SK-N-SH (cell line): ENCODE results near the gene FAM177B. TPM values are rescaled to one million over a fixed set of nuclear protein-coding genes. Genes with fewer than 3 reads are reported as not detected.

Experiments
- CTCF ChIA-PET: fragments of 300-600, 350-600 bp; formaldehyde crosslinking; extraction: SDS; loops from one replicate; lab custom pipeline; 2021; lab: Yijun Ruan, JAX
- POLR2A ChIA-PET: fragments of 350-600 bp; sonication (Branson Sonifier 250); formaldehyde crosslinking; extraction: SDS; loops from one replicate; lab custom pipeline; 2020; ENCODE audit warnings: antibody characterized with exemption, inconsistent platforms; lab: Yijun Ruan, JAX
- DNase-seq: peaks from one replicate; pipeline ENCODE4 v3.0.0; 2012
- H2AFZ ChIP-seq: fragments of 200-600 bp; sonication (generic); 2 replicates; pipeline ENCODE4 v1.8.1; 2016; ENCODE audit warnings: antibody characterized with exemption, mild to moderate bottlenecking, low read depth
- H3F3A ChIP-seq: fragments of 200-600 bp; sonication (generic); replicated peaks from 2 replicates; pipeline ENCODE3; 2016; ENCODE audit warnings: antibody characterized with exemption, mild to moderate bottlenecking; ENCODE audit not compliant: insufficient read depth
- H3K27ac ChIP-seq, 2 experiments: fragments of 200-500 bp in 1 of 2; fragments of 200-600 bp in 1 of 2; sonication (Bioruptor generic) in 1 of 2; sonication (generic), shearing (Covaris generic) in 1 of 2; 2 replicates each; pipeline versions ENCODE4 v1.5.1 to v1.6.1; 2014 to 2016; ENCODE audit warnings: low read depth in 2 of 2, inconsistent platforms in 1 of 2, low read length in 1 of 2, mild to moderate bottlenecking in 1 of 2, mixed read lengths in 1 of 2
- H3K27me3 ChIP-seq: fragments of 200-600 bp; sonication (generic), shearing (Covaris generic); 2 replicates; pipeline ENCODE4 v1.6.1; 2016; ENCODE audit warnings: mixed run types; ENCODE audit not compliant: insufficient read depth
- H3K36me3 ChIP-seq, 2 experiments: fragments of 200-500 bp in 1 of 2; fragments of 200-600 bp in 1 of 2; sonication (Bioruptor generic) in 1 of 2; sonication (generic) in 1 of 2; replicated peaks in 1 of 2; 2 replicates each; pipeline versions ENCODE3 to v1.5.1; 2014 to 2016; ENCODE audit warnings: low read length in 1 of 2, mild to moderate bottlenecking in 1 of 2; ENCODE audit not compliant: insufficient read depth in 2 of 2, control insufficient read depth in 1 of 2
- H3K4me1 ChIP-seq, 2 experiments: fragments of 200-500 bp in 1 of 2; fragments of 200-600 bp in 1 of 2; sonication (Bioruptor generic) in 1 of 2; sonication (generic), shearing (Covaris generic) in 1 of 2; 2 replicates each; pipeline versions ENCODE4 v1.5.1 to v1.6.1; 2014 to 2016; ENCODE audit warnings: low read depth in 1 of 2, low read length in 1 of 2, mixed run types in 1 of 2; ENCODE audit not compliant: insufficient read depth in 2 of 2, control insufficient read depth in 1 of 2
- H3K4me2 ChIP-seq: fragments of 200-600 bp; sonication (generic), shearing (Covaris generic); 2 replicates; pipeline ENCODE4 v1.6.1; 2017; ENCODE audit warnings: mixed run types
- H3K4me3 ChIP-seq, 2 experiments: fragments of 200-500 bp in 1 of 2; fragments of 200-600 bp in 1 of 2; sonication (Bioruptor generic) in 1 of 2; sonication (generic), shearing (Covaris generic) in 1 of 2; 2 replicates each; pipeline versions ENCODE4 v1.5.1 to v1.8.1; 2014 to 2016; ENCODE audit warnings: low read depth in 2 of 2, inconsistent platforms in 1 of 2, low read length in 1 of 2, mild to moderate bottlenecking in 1 of 2, mixed read lengths in 1 of 2, moderate library complexity in 1 of 2
- H3K79me2 ChIP-seq: fragments of 200-600 bp; sonication (generic); 2 replicates; pipeline ENCODE4 v1.8.1; 2017; ENCODE audit warnings: mild to moderate bottlenecking; ENCODE audit not compliant: insufficient read depth
- H3K9ac ChIP-seq: fragments of 200-600 bp; sonication (generic); 2 replicates; pipeline ENCODE4 v1.6.1; 2017; ENCODE audit warnings: mixed run types
- H3K9me2 ChIP-seq: fragments of 200-600 bp; sonication (generic); 2 replicates; pipeline ENCODE4 v1.6.1; 2017; ENCODE audit warnings: mixed run types
- H3K9me3 ChIP-seq: fragments of 200-600 bp; sonication (generic); 2 replicates; pipeline ENCODE4 v1.6.1; 2017; ENCODE audit warnings: mixed run types, mild to moderate bottlenecking, moderate library complexity
- H4K20me1 ChIP-seq: fragments of 200-600 bp; sonication (generic); 2 replicates; pipeline ENCODE4 v1.6.1; 2017; ENCODE audit warnings: mild to moderate bottlenecking, mixed run types; ENCODE audit not compliant: insufficient read depth
- CHD2 ChIP-seq: fragments of 150-350 bp; IDR thresholded peaks from 2 replicates; pipeline ENCODE4 v1.6.1; 2018; ENCODE audit warnings: low read length; ENCODE audit not compliant: partially characterized antibody
- EZH2phosphoT487 ChIP-seq: fragments of 200-600 bp; sonication (generic); IDR thresholded peaks from 2 replicates; pipeline ENCODE4 v1.6.1; 2017; ENCODE audit warnings: low read depth, mixed run types, mild to moderate bottlenecking, antibody characterized with exemption, moderate library complexity, borderline replicate concordance
- FOXJ3 ChIP-seq: sonication (generic); formaldehyde crosslinking; IDR thresholded peaks from 2 replicates; pipeline ENCODE4 v1.5.1; 2020; ENCODE audit warnings: mild to moderate bottlenecking, missing genetic modification reagents
- GABPA ChIP-seq: IDR thresholded peaks from 2 replicates; pipeline ENCODE4 v1.4.0; 2012; ENCODE audit warnings: low read depth, mild to moderate bottlenecking
- GATA2 ChIP-seq: sonication (generic); formaldehyde crosslinking; IDR thresholded peaks from 2 replicates; pipeline ENCODE4 v1.5.0; 2020; ENCODE audit warnings: mild to moderate bottlenecking, missing genetic modification reagents
- NRF1 ChIP-seq: IDR thresholded peaks from 2 replicates; pipeline ENCODE4 v1.6.1; 2012; ENCODE audit warnings: low read depth, mild to moderate bottlenecking, low read length
- POLR2AphosphoS5 ChIP-seq: IDR thresholded peaks from 2 replicates; pipeline ENCODE4 v1.6.1; 2012; ENCODE audit warnings: low read depth, low read length
- RAD21 ChIP-seq: IDR thresholded peaks from 2 replicates; pipeline ENCODE4 v1.6.1; 2012; ENCODE audit warnings: mild to moderate bottlenecking, low read length
- SIN3A ChIP-seq: IDR thresholded peaks from 2 replicates; pipeline ENCODE4 v1.6.1; 2012; ENCODE audit warnings: low read depth, mild to moderate bottlenecking, low read length, moderate library complexity, borderline replicate concordance
- TAF1 ChIP-seq: IDR thresholded peaks from 2 replicates; pipeline ENCODE4 v1.6.1; 2012; ENCODE audit warnings: low read depth, mild to moderate bottlenecking, low read length, moderate library complexity, borderline replicate concordance
- TEAD4 ChIP-seq: IDR thresholded peaks from 2 replicates; pipeline ENCODE4 v1.4.0; 2012; ENCODE audit warnings: mild to moderate bottlenecking, borderline replicate concordance; ENCODE audit not compliant: insufficient read depth
- YY1 ChIP-seq: IDR thresholded peaks from 2 replicates; pipeline ENCODE4 v1.4.0; 2012; ENCODE audit warnings: low read depth, mild to moderate bottlenecking
- WGBS: methylation state at CpG from one replicate; pipeline ENCODE4 v1.1.6; 2017; ENCODE audit warnings: low lambda C conversion rate; 5-methylcytosine and 5-hydroxymethylcytosine counted together
- polyA plus RNA-seq, 3 experiments: library from polyadenylated mRNA; depleted of rRNA; stranded (reverse); fragments of >200 nt; gene quantifications; 2 replicates each; pipeline ENCODE4 v1.2.3, GENCODE V29; 2012
- TF ChIP-seq, protein P1 (sequence below): IDR thresholded peaks from 2 replicates; pipeline ENCODE4 v1.6.1; 2012; ENCODE audit warnings: mild to moderate bottlenecking, low read depth, low read length, moderate library complexity
- TF ChIP-seq, protein P2 (sequence below): IDR thresholded peaks from 2 replicates; pipeline ENCODE4 v1.4.0; 2012; ENCODE audit warnings: low read depth
- TF ChIP-seq, protein P3 (sequence below): IDR thresholded peaks from 2 replicates; pipeline ENCODE4 v1.4.0; 2012; ENCODE audit warnings: low read depth, borderline replicate concordance
- TF ChIP-seq, protein P4 (sequence below): IDR thresholded peaks from 2 replicates; pipeline ENCODE4; 2012
- TF ChIP-seq, protein P5 (sequence below): IDR thresholded peaks from 2 replicates; pipeline ENCODE4 v1.4.0; 2012; ENCODE audit warnings: low read depth, borderline replicate concordance

FAM177B gene
- polyA plus RNA-seq, 1 of the 3 experiments (the other 2 are of a cell fraction): not detected

- Histone ChIP-seq H3K9me2 (no peaks in the 10 kb centered on the region), H4K20me1 (no peaks in the 10 kb centered on the region), H3K4me3 (no peak overlapping the region), H3K9ac (no peak overlapping the region), H2AFZ (no peak overlapping the region), H3K4me1 (no peaks in the 10 kb centered on the region), H3K27ac (no peak overlapping the region), H3K4me2 (no peak overlapping the region), H3K79me2 (no peaks in the 10 kb centered on the region), H3K9me3 (no peaks in the 10 kb centered on the region), H3K27me3 (peaks cover 8% of the 10 kb centered on the region; the same call in 1 of the 2 replicates), H3K36me3 (no peaks in the 10 kb centered on the region), H3F3A (no peaks in the 10 kb centered on the region)
- ChIA-PET CTCF (no interaction called here), POLR2A (no interaction called here)
- DNase-seq: no peak
- TF ChIP-seq GATA2 (CRISPR knock-in tag): no peak
- no peak for TF ChIP-seq FOXJ3 (CRISPR knock-in tag)
- no peak for TF ChIP-seq TEAD4
- no peak for TF ChIP-seq NRF1
- TF ChIP-seq, protein P1, sequence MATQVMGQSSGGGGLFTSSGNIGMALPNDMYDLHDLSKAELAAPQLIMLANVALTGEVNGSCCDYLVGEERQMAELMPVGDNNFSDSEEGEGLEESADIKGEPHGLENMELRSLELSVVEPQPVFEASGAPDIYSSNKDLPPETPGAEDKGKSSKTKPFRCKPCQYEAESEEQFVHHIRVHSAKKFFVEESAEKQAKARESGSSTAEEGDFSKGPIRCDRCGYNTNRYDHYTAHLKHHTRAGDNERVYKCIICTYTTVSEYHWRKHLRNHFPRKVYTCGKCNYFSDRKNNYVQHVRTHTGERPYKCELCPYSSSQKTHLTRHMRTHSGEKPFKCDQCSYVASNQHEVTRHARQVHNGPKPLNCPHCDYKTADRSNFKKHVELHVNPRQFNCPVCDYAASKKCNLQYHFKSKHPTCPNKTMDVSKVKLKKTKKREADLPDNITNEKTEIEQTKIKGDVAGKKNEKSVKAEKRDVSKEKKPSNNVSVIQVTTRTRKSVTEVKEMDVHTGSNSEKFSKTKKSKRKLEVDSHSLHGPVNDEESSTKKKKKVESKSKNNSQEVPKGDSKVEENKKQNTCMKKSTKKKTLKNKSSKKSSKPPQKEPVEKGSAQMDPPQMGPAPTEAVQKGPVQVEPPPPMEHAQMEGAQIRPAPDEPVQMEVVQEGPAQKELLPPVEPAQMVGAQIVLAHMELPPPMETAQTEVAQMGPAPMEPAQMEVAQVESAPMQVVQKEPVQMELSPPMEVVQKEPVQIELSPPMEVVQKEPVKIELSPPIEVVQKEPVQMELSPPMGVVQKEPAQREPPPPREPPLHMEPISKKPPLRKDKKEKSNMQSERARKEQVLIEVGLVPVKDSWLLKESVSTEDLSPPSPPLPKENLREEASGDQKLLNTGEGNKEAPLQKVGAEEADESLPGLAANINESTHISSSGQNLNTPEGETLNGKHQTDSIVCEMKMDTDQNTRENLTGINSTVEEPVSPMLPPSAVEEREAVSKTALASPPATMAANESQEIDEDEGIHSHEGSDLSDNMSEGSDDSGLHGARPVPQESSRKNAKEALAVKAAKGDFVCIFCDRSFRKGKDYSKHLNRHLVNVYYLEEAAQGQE: no peak
- TF ChIP-seq, protein P2, sequence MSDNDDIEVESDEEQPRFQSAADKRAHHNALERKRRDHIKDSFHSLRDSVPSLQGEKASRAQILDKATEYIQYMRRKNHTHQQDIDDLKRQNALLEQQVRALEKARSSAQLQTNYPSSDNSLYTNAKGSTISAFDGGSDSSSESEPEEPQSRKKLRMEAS: no peak
- no peak for TF ChIP-seq YY1
- no peak for TF ChIP-seq EZH2phosphoT487
- no peak for TF ChIP-seq SIN3A
- TF ChIP-seq TAF1: no peak
- TF ChIP-seq, protein P3, sequence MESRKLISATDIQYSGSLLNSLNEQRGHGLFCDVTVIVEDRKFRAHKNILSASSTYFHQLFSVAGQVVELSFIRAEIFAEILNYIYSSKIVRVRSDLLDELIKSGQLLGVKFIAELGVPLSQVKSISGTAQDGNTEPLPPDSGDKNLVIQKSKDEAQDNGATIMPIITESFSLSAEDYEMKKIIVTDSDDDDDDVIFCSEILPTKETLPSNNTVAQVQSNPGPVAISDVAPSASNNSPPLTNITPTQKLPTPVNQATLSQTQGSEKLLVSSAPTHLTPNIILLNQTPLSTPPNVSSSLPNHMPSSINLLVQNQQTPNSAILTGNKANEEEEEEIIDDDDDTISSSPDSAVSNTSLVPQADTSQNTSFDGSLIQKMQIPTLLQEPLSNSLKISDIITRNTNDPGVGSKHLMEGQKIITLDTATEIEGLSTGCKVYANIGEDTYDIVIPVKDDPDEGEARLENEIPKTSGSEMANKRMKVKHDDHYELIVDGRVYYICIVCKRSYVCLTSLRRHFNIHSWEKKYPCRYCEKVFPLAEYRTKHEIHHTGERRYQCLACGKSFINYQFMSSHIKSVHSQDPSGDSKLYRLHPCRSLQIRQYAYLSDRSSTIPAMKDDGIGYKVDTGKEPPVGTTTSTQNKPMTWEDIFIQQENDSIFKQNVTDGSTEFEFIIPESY: no peak
- no peak for TF ChIP-seq RAD21
- TF ChIP-seq, protein P4, sequence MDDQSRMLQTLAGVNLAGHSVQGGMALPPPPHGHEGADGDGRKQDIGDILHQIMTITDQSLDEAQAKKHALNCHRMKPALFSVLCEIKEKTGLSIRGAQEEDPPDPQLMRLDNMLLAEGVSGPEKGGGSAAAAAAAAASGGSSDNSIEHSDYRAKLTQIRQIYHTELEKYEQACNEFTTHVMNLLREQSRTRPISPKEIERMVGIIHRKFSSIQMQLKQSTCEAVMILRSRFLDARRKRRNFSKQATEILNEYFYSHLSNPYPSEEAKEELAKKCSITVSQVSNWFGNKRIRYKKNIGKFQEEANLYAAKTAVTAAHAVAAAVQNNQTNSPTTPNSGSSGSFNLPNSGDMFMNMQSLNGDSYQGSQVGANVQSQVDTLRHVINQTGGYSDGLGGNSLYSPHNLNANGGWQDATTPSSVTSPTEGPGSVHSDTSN: no peak
- no peak for TF ChIP-seq POLR2AphosphoS5
- no peak for TF ChIP-seq GABPA
- TF ChIP-seq, protein P5, sequence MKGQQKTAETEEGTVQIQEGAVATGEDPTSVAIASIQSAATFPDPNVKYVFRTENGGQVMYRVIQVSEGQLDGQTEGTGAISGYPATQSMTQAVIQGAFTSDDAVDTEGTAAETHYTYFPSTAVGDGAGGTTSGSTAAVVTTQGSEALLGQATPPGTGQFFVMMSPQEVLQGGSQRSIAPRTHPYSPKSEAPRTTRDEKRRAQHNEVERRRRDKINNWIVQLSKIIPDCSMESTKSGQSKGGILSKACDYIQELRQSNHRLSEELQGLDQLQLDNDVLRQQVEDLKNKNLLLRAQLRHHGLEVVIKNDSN: no peak
- TF ChIP-seq CHD2: no peak
- 40% methylated on average over 4 of the region's 4 CpGs for WGBS
These were observed 44.2 kb downstream of the FAM177B start for GRCh38 chr1:222781251-222781650.
